Measurements from ENCODE around the gene OPHN1. TPM values are rescaled to one million over a fixed set of nuclear protein-coding genes. Genes with fewer than 3 reads are reported as not detected.

Gene OPHN1
- total and polyA plus RNA-seq, 2 donors (not counting 3 experiments of a cell fraction or from before 2014, with no cell fraction given): 3.9 to 6.7 TPM

GRCh38 chrX:68252664-68253063 lies 180.6 kb downstream of the OPHN1 start:
- intact Hi-C loops (cut with micrococcal nuclease): no loop called here
- no peaks in the 10 kb centered on the region for H3K27me3 ChIP-seq (ENCODE audit: control insufficient read depth in 2 of 2, insufficient read depth in 2 of 2, low read length in 2 of 2)
- peak; percentile 70 for FAIRE-seq
- POLR2A ChIA-PET: no interaction called here
- H3K4me2 ChIP-seq (ENCODE audit: insufficient read depth, low read length): no peak overlapping the region
- no peaks in the 10 kb centered on the region for H3K9me3 ChIP-seq (replicated peaks; ENCODE audit: control insufficient read depth, insufficient read depth, low read length)
- peak; percentile 68 for DNase-seq (ENCODE audit: low read depth, low spot score)
- TF ChIP-seq MAX (IDR thresholded peaks at IDR 0.05; ENCODE audit: insufficient read depth, insufficient read length) (no peak), GATA2 (IDR thresholded peaks at IDR 0.05; ENCODE audit: insufficient read depth, insufficient read length, low read depth, low read length) (peak; percentile 65)
- dilution Hi-C loops (cut with MboI; ENCODE audit: extremely low pct_ligation_motif_present, low sequenced_read_pairs): no loop called here
- BruUV-seq (replicated peaks): no TSS peak
- no peak overlapping the region for H3K9ac ChIP-seq (replicated peaks; ENCODE audit: extremely low read depth, insufficient read depth, low read length)
- no peak overlapping the region for H3K27ac ChIP-seq (ENCODE audit: insufficient read depth, low read depth, low read length)
- H3K79me2 ChIP-seq (ENCODE audit: control insufficient read depth, insufficient read depth, low read length): no peaks in the 10 kb centered on the region
- no peaks in the 10 kb centered on the region for H4K20me1 ChIP-seq (replicated peaks; ENCODE audit: control insufficient read depth, extremely low read depth, insufficient read depth, low read length)
- H3K36me3 ChIP-seq (ENCODE audit: control insufficient read depth in 2 of 2, extremely low read depth in 1 of 2, insufficient read depth in 2 of 2, low read length in 2 of 2): no peaks in the 10 kb centered on the region
- peaks cover 20% of the 10 kb centered on the region for H3K4me1 ChIP-seq (ENCODE audit: control insufficient read depth, extremely low read depth, insufficient read depth, low read length)
- no peaks in the 10 kb centered on the region for H3K9me1 ChIP-seq (replicated peaks; ENCODE audit: control insufficient read depth, extremely low read depth, insufficient read depth, low read length)
- CTCF ChIA-PET: interaction anchor here (1.0 to 1.3 kb wide), 2 partner anchors 56 to 190 kb away, joined by 3 to 5 read pairs; no protein-coding TSS in a partner anchor
- H3K4me3 ChIP-seq (replicated peaks in 1 of 3; ENCODE audit: insufficient read depth in 1 of 3, low read depth in 1 of 3, low read length in 3 of 3): no peak overlapping the region
- no peak overlapping the region for H2AFZ ChIP-seq (ENCODE audit: low read depth, low read length)

- ChIA-PET POLR2A (no interaction called here), CTCF (no interaction called here)
- DNase-seq (ENCODE audit: low read depth, low spot score): peak; percentile 13
- Histone ChIP-seq H3K4me2 (ENCODE audit: insufficient read depth, low read length) (no peak overlapping the region), H3K27me3 (ENCODE audit: control insufficient read depth in 2 of 2, insufficient read depth in 2 of 2, low read length in 2 of 2) (no peaks in the 10 kb centered on the region), H3K36me3 (ENCODE audit: control insufficient read depth in 2 of 2, extremely low read depth in 1 of 2, insufficient read depth in 2 of 2, low read length in 2 of 2) (no peaks in the 10 kb centered on the region), H3K4me3 (replicated peaks in 1 of 3; ENCODE audit: insufficient read depth in 1 of 3, low read depth in 1 of 3, low read length in 3 of 3) (no peak overlapping the region), H3K9me3 (replicated peaks; ENCODE audit: control insufficient read depth, insufficient read depth, low read length) (no peaks in the 10 kb centered on the region), H3K27ac (ENCODE audit: insufficient read depth, low read depth, low read length) (no peak overlapping the region), H3K9ac (replicated peaks; ENCODE audit: extremely low read depth, insufficient read depth, low read length) (no peak overlapping the region), H3K79me2 (ENCODE audit: control insufficient read depth, insufficient read depth, low read length) (no peaks in the 10 kb centered on the region), H4K20me1 (replicated peaks; ENCODE audit: control insufficient read depth, extremely low read depth, insufficient read depth, low read length) (no peaks in the 10 kb centered on the region), H2AFZ (ENCODE audit: low read depth, low read length) (no peak overlapping the region), H3K9me1 (replicated peaks; ENCODE audit: control insufficient read depth, extremely low read depth, insufficient read depth, low read length) (no peaks in the 10 kb centered on the region), H3K4me1 (ENCODE audit: control insufficient read depth, extremely low read depth, insufficient read depth, low read length) (peaks cover 20% of the 10 kb centered on the region)
- TF ChIP-seq MAX (IDR thresholded peaks at IDR 0.05; ENCODE audit: insufficient read depth, insufficient read length) (no peak), JUN (IDR thresholded peaks at IDR 0.05; ENCODE audit: borderline replicate concordance, insufficient read depth, insufficient read length, low read depth) (no peak), EZH2 (IDR thresholded peaks at IDR 0.05; ENCODE audit: borderline replicate concordance, low read depth, low read length, severe bottlenecking) (no peak), POLR2AphosphoS5 (IDR thresholded peaks at IDR 0.05; ENCODE audit: insufficient read depth, low read depth, low read length) (no peak), MYC (IDR thresholded peaks at IDR 0.05; ENCODE audit: low read depth, low read length) (no peak), FOS (IDR thresholded peaks at IDR 0.05; ENCODE audit: borderline replicate concordance, insufficient read depth, low read length) (no peak), POLR2A (IDR thresholded peaks at IDR 0.05; ENCODE audit: low read depth, low read length) (no peak)
- intact Hi-C loops (cut with micrococcal nuclease): no loop called here
- BruUV-seq (replicated peaks): no TSS peak
- dilution Hi-C loops (cut with MboI; ENCODE audit: extremely low pct_ligation_motif_present, low sequenced_read_pairs): no loop called here
- FAIRE-seq: peak; percentile 58
Observed at GRCh38 chrX:68249903-68250302, 183.4 kb downstream of the OPHN1 start.

All from endothelial cell of umbilical vein (primary cell).